HG03066 (cell line): ENCODE results near the gene SPOCK1.

Experiments used
- ATAC-seq: cut with Tn5 transposase; IDR thresholded peaks from one replicate; pipeline ENCODE4 v1.9.1; 2021; ENCODE audit warnings: low read depth; ENCODE audit not compliant: unreplicated experiment

Gene SPOCK1

DNA sequence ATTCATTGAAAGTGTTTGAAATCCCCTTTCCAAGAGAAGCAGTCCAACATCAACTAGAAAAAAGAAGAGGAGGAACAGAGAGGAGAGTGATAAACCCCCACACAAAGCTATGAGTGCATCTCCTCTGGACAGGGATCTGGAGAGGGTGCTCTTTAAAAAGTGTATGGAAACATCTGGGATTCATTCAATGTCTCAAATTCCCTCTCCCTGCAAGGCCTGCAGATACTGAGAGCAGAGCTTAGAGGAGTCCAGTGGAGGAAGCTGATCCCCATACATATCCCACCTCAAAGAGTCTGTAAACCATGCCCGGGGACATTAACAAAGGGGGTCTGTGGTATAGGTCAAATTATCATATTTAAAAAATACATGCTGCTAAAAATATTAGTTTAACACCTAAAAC, 2.2 kb downstream of the SPOCK1 start:
- no peak for ATAC-seq

- no peak for ATAC-seq
These were observed 6.8 kb downstream of the SPOCK1 start for GRCh38 chr5:137492331-137492730.

DNA sequence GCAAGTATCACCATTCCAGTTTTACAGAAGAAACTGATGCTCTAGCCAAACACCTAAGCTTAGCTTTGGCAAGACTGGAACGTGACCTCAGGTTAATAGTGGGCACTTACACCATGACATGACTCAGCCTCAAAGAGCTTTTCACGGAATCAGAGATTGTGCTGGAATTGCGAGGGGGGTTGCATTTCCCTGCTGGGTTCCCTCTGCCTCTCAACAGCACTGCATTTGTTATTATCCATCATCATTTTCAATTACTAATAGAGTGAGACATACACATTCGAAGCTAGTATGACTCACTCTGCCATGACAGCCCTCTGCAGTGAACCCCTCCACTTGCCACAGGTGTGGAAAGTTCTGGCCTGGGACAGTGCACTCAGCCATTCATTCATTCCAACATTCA, 8.0 kb downstream of the SPOCK1 start:
- no peak for ATAC-seq

DNA sequence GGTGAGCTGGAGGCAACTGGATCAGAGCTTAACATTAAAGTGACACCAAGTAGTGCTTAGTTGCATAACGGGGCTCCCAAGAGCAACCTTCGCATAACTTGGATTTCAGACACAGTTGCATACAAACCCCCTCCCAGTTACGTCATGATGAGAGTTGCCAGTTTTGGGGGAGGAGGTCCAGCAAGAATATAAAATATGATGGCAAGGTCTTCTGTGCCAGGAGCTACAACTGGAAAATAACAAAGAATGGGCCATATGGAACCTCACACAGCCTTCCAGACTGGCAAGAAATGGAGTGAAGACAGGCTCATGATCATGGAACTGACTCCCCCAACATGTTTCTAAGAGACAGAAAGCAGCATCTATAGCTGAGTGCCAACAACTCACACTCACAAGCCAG, 8.5 kb downstream of the SPOCK1 start:
- no peak for ATAC-seq

GRCh38 chr5:137488974-137489373, 10.2 kb downstream of the SPOCK1 start:
- ATAC-seq = no peak

DNA sequence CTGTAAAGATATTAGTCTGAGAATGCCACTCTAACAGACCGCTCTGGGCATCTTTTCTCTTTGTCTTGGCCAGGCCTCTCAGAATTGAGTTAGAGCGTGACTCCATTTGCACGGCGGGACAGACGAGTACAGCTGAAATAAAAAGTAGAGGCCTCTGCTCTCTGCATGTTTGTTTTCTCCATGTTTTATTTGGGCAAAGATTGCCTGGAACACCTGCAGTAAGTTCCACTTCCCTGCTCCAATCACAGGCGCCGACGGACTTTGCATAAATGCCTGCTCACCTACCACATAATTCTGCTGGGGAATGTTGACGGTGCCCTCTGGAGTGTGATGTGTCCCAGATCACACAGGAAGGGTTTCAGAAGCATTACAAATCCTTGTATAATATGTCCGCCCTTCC, 10.6 kb downstream of the SPOCK1 start:
- ATAC-seq = no peak

- ATAC-seq = no peak
These were observed 11.5 kb downstream of the SPOCK1 start for GRCh38 chr5:137487600-137487999.

DNA sequence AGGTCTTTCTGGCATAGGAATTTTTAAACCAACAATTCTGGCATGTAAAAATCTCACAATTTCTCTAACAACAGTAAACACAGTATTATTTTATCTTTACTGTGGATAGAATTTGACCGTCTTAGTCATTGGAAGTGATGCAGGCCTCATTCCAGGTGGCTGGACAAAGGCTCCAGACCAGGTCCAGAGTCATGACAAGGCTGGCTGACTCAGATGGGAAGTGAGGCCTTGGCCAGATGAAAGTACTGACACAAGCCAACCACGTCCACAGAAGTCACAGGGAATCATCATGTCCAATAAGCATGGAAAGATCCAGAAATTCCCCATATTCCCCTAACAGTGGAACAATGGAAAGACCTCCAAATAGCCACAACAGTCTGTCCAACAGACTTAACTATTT, 12.4 kb downstream of the SPOCK1 start:
- ATAC-seq = no peak

GRCh38 chr5:137481596-137481995, 17.5 kb downstream of the SPOCK1 start:
- ATAC-seq = no peak

- ATAC-seq = no peak
These were observed 21.1 kb downstream of the SPOCK1 start for GRCh38 chr5:137478043-137478442.

DNA sequence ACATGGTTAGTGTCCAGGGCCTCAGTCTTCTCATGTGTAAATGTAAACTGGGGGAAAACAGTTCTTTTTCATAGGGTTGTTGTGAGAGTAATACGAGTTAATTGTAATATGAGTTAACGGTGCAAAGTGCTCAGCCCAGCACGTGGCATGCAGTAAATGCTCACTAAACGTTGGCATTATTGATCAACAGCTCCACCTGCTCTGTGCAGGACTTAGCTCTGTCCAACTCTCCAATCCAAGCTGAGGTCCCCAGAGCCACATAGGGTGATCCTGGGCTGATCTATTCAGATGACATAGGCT, 28.3 kb downstream of the SPOCK1 start:
- no peak for ATAC-seq

DNA sequence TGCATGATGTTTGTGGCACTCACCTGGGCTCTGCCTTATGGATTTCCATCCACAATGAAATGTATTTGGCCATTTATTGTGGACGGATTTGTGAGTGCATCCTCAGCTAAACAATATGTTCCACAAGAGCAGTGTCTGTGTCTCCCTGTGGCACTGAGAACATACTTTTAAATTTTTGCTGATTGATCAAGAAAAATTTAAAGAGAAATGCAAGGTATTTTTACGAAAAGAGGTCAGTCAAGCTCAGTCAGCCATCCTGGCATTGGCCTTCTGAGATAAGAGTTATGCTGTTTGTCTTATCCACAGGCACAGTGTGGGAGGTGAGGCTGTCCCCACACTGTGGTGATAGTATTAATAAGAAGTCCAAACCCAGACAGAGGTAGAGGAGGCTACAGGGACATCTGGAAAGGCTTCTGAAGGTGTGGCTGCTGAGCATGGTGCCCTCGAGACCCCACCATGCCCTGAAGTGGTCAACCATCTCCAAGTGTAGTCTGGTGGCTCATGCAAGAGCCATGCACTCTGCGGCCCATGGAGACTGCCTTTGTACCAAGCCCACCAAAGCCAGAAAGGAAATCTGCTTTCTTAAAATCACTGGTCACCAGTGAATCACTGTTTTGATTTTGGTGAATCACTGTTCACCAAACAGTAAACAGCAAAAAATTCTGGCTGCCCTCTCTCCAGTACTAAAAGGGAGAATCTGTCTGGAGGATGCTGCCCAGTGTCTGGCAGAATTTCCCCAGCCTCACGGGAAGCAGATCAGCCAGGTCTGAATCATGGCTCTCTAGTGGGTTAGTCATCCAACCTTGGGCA, 28.8 kb downstream of the SPOCK1 start:
- ATAC-seq = no peak

- ATAC-seq = no peak
These were observed 32.2 kb downstream of the SPOCK1 start for GRCh38 chr5:137466889-137467288.

DNA sequence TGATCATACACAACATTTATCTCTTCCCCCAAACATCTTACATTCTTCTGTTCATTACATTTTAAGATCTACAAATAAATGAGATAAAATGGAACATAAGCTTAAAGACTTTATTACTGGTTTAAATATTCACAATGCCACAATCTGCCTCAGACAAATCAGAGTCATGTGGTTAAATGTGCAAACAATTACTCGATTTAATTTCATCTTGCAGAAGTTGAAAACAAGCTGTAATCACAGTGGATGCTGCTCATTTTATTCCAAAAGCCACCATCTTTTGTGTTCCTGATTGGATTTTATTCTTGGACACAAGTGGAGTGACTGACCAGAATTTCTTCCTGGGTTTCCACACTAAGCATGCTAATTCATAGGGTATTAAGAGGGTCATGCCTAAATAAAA, 33.2 kb downstream of the SPOCK1 start:
- no peak for ATAC-seq

DNA sequence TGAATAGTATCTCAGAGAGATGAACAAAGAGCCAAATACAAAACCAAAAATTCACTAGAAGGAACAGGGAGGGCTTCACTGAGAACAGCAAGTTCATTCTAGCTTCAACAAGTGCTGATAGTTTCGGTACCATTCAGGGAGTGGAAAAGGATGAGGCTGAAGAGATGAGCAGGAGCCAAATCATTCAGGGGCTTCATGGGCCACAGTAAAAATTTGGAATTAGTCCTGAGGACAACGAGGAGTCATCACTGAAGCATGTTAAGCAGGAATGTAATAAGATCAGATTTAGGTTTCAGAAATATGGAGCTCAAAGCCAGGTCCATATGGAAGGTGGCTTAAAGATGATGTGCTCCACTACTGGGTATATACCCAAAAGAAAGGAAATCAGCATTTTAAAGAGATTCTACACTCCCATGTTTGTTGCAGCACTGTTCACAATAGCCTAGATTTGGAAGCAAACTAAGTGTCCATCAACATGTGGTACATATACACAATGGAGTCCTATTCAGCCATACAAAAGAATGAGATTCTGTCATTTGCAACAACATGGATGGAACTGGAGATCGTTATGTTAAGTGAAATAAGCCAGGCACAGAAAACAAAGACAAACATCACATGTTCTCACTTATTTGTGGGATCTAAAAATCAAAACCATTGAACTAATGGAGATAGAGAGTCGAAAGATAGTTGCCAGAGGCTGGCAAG, 36.2 kb downstream of the SPOCK1 start:
- ATAC-seq = no peak

GRCh38 chr5:137462265-137462590, 36.9 kb downstream of the SPOCK1 start:
- ATAC-seq = no peak

DNA sequence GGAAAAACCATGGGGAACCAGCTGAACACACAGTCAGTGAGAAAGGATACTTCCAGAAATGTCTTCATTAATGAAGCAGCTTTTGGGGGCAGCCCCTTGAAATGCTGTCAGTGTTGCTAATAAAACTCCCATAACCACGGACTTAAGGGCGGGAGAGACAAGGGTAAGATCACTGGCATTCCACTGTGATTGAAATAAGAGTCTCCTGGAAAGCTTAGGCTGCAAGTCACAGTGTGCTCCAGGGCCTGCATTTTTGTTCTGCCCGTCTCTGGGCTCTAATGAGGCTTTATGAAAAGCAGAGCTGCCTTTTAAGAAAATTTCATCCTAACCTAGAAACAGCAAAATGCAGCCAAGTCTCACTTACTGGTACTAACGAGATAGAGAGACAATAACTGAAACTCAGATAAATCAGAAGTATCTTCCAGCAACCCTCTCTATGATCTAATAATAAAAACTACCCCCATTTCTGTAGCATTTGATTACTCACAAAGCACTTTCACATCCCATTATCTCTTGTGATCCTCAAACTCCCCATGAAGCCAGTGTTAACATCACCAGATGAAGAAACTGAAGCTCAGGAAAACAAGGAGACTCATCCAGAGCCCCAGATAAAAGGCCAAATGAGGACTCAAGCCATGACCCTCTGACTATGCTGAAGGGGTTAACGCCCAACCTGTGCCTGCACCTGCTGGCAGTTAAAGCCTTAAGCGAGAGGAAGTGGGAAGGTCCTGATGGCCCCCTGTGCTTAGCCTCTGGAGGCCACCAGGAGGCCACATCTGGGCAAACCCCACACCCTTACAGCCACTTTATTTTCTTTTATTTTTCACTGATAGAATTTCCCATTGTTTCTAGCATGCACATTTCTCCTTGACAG, 37.5 kb downstream of the SPOCK1 start:
- no peak for ATAC-seq

GRCh38 chr5:137454671-137455070, 44.5 kb downstream of the SPOCK1 start:
- ATAC-seq = no peak

GRCh38 chr5:137453483-137454080, 45.5 kb downstream of the SPOCK1 start:
- ATAC-seq = no peak

- no peak for ATAC-seq
These were observed 48.4 kb downstream of the SPOCK1 start for GRCh38 chr5:137450759-137451158.

- ATAC-seq = no peak
These were observed 50.3 kb downstream of the SPOCK1 start for GRCh38 chr5:137448868-137449267.
